Measurements from ENCODE around the gene UBE2A.

UBE2A gene

GRCh38 chrX:119602701-119603255, 28.4 kb downstream of the UBE2A start:
- no peak for TF ChIP-seq REST (IDR thresholded peaks at IDR 0.05; ENCODE audit: insufficient read depth in 1 of 2, low read depth in 2 of 2, low read length in 2 of 2)
- TF ChIP-seq FOXP2 (optimal IDR thresholded peaks at IDR 0.05; ENCODE audit: borderline replicate concordance, extremely low read depth, extremely low read length, insufficient read depth), result no peak

GRCh38 chrX:119604766-119605463, 30.6 kb downstream of the UBE2A start:
- TF ChIP-seq SIN3A (IDR thresholded peaks at IDR 0.05; ENCODE audit: borderline replicate concordance, insufficient read depth, low read length), result no peak
- no peak for TF ChIP-seq FOXP2 (optimal IDR thresholded peaks at IDR 0.05; ENCODE audit: borderline replicate concordance, extremely low read depth, extremely low read length, insufficient read depth)
- TF ChIP-seq TAF1 (IDR thresholded peaks at IDR 0.05; ENCODE audit: borderline replicate concordance, insufficient read depth, low read length), result no peak
- TF ChIP-seq POLR2AphosphoS5 (IDR thresholded peaks at IDR 0.05; ENCODE audit: low read depth, low read length), result no peak
- no peak for TF ChIP-seq REST (IDR thresholded peaks at IDR 0.05; ENCODE audit: insufficient read depth in 1 of 2, low read depth in 2 of 2, low read length in 2 of 2)

- TF ChIP-seq TAF1 (IDR thresholded peaks at IDR 0.05; ENCODE audit: borderline replicate concordance, insufficient read depth, low read length) (no peak), POLR2AphosphoS5 (IDR thresholded peaks at IDR 0.05; ENCODE audit: low read depth, low read length) (no peak), REST (IDR thresholded peaks at IDR 0.05; ENCODE audit: insufficient read depth in 1 of 2, low read depth in 2 of 2, low read length in 2 of 2) (no peak), FOXP2 (optimal IDR thresholded peaks at IDR 0.05; ENCODE audit: borderline replicate concordance, extremely low read depth, extremely low read length, insufficient read depth) (no peak), SIN3A (IDR thresholded peaks at IDR 0.05; ENCODE audit: borderline replicate concordance, insufficient read depth, low read length) (no peak)
These were observed 31.3 kb downstream of the UBE2A start for GRCh38 chrX:119605464-119606279.

- TF ChIP-seq TAF1 (IDR thresholded peaks at IDR 0.05; ENCODE audit: borderline replicate concordance, insufficient read depth, low read length), result peak; percentile 55; the same call in 1 of the 2 replicates
- TF ChIP-seq POLR2AphosphoS5 (IDR thresholded peaks at IDR 0.05; ENCODE audit: low read depth, low read length), result peak; percentile 92
- no peak for TF ChIP-seq FOXP2 (optimal IDR thresholded peaks at IDR 0.05; ENCODE audit: borderline replicate concordance, extremely low read depth, extremely low read length, insufficient read depth)
These were observed 32.1 kb downstream of the UBE2A start, which contains the start of gene NKRF for GRCh38 chrX:119606280-119607017. Gene NKRF (minus strand): TSS chrX:119606424.

GRCh38 chrX:119607018-119607389, 32.6 kb downstream of the UBE2A start:
- TF ChIP-seq FOXP2 (optimal IDR thresholded peaks at IDR 0.05; ENCODE audit: borderline replicate concordance, extremely low read depth, extremely low read length, insufficient read depth), result no peak
